GM12892 (cell line): Measurements from ENCODE around the gene INPP4A.

Experiments
- POLR2A ChIP-seq: IDR thresholded peaks from 2 replicates; pipeline ENCODE4 v1.6.1; 2011; ENCODE audit warnings: low read depth, low read length, control low read depth
- POLR2AphosphoS5 ChIP-seq: IDR thresholded peaks from 2 replicates; pipeline ENCODE4 v1.6.1; 2011; ENCODE audit warnings: low read depth, low read length, control low read depth

DNA sequence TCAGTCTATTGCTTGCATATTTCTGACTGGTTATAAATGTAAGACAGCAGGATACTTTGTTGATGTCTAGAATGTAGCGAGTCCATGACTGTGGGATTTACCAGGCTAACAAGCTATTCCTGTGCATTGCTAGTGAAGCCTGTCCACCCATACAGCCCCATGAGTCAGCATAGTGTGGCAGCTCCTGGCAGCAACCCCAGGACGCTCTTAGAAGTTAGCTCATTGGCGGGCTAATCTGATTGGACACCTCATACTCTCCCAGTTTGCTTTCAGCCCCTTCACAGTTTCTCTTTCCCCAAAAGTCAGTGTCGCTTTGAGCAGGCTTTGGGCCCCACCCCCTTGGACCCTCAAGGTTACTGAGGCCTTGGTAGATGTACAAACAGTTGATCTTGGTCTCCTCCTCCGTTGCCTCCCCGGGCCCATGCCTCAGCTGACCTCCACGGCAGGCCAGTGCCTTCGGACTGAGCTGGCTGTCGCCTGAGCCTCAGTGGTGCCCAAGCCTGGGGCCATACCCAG lies 115.7 kb downstream of the INPP4A start:
- no peak for TF ChIP-seq POLR2A
- TF ChIP-seq POLR2AphosphoS5, result no peak
